ENCODE results near the gene AMBP.

DNA sequence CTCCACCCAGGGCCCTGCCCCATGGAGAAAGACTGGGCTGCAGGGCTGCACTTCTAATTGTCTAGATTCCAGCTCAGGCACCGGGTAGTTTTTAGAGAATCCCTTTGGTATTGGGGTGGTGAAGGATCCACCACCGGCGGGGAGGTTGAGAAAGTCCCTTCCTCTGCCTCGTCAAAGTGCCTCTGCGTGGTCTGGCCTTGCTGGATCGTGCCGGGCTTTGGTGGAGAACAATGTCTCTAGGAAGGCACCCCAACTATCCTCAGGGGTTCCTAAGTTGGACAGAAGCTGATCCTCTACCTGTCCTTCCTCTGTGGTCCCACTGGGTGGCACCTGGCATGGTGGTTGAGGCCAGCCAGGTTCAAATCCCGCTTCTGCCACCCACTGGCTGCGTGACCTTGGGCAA, 7.3 kb upstream of the AMBP start:
- TF ChIP-seq, protein P1, sequence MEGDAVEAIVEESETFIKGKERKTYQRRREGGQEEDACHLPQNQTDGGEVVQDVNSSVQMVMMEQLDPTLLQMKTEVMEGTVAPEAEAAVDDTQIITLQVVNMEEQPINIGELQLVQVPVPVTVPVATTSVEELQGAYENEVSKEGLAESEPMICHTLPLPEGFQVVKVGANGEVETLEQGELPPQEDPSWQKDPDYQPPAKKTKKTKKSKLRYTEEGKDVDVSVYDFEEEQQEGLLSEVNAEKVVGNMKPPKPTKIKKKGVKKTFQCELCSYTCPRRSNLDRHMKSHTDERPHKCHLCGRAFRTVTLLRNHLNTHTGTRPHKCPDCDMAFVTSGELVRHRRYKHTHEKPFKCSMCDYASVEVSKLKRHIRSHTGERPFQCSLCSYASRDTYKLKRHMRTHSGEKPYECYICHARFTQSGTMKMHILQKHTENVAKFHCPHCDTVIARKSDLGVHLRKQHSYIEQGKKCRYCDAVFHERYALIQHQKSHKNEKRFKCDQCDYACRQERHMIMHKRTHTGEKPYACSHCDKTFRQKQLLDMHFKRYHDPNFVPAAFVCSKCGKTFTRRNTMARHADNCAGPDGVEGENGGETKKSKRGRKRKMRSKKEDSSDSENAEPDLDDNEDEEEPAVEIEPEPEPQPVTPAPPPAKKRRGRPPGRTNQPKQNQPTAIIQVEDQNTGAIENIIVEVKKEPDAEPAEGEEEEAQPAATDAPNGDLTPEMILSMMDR (IDR thresholded peaks at IDR 0.05): no peak
- TF ChIP-seq EP300 (IDR thresholded peaks at IDR 0.05): no peak

All from esophagus muscularis mucosa (tissue), 3 donors.